HG03060 (cell line): ENCODE measurements around the gene TUBB4A.

Experiments
- ATAC-seq: cut with Tn5 transposase; IDR thresholded peaks from one replicate; pipeline ENCODE4 v1.9.1; 2021; ENCODE audit warnings: low read depth, moderate number of reproducible peaks; ENCODE audit not compliant: unreplicated experiment

Gene TUBB4A

GRCh38 chr19:6448045-6448444 lies 54.1 kb downstream of the TUBB4A start:
- no peak for ATAC-seq

GRCh38 chr19:6446452-6446851 lies 55.7 kb downstream of the TUBB4A start:
- no peak for ATAC-seq
